ENCODE results near the gene TFF2. TPM values are rescaled to one million over a fixed set of nuclear protein-coding genes. Genes with fewer than 3 reads are reported as not detected.

TFF2 gene
- total RNA-seq, 4 donors from 2014 or later, result not detected

GRCh38 chr21:42343101-42343500 is 7.7 kb downstream of the TFF2 start:
- H3K4me3 ChIP-seq, result no peak overlapping the region
- in situ Hi-C loops (cut with MboI; ENCODE audit: low sequenced_read_pairs in 4 of 4), result loop anchor here in 1 of 4 donors (25.0 kb wide), 1 partner anchor 94 kb away; no protein-coding TSS in a partner anchor
- DNase-seq, result no peak
- H3K36me3 ChIP-seq, result no peaks in the 10 kb centered on the region
- no peak for ATAC-seq
- peaks cover 0 to 6% (median 0%) of the 10 kb centered on the region in 3 donors for H3K27me3 ChIP-seq
- H3K4me1 ChIP-seq, result no peaks in the 10 kb centered on the region
- H3K9me3 ChIP-seq, result no peaks in the 10 kb centered on the region
- H3K27ac ChIP-seq, result no peak overlapping the region
- intact Hi-C loops (cut with DNase I; ENCODE audit: low total_unique reads), result no loop called here
- no peak for TF ChIP-seq POLR2A (IDR thresholded peaks at IDR 0.05)
- no peak for TF ChIP-seq CTCF (IDR thresholded peaks at IDR 0.05 in 4 of 5, conservative IDR thresholded peaks at IDR 0.05 in 1 of 5)

- intact Hi-C loops (cut with DNase I; ENCODE audit: low total_unique reads), result no loop called here
- Histone ChIP-seq H3K9me3 (no peaks in the 10 kb centered on the region), H3K4me3 (no peak overlapping the region), H3K27me3 (peaks cover 0 to 2% (median 0%) of the 10 kb centered on the region in 3 donors), H3K27ac (no peak overlapping the region), H3K36me3 (no peaks in the 10 kb centered on the region), H3K4me1 (no peaks in the 10 kb centered on the region)
- no peak for DNase-seq
- TF ChIP-seq POLR2A (IDR thresholded peaks at IDR 0.05), result no peak
- TF ChIP-seq CTCF (IDR thresholded peaks at IDR 0.05 in 4 of 5, conservative IDR thresholded peaks at IDR 0.05 in 1 of 5), result no peak
- in situ Hi-C loops (cut with MboI; ENCODE audit: low sequenced_read_pairs in 4 of 4), result loop anchor here in 1 of 4 donors (25.0 kb wide), 1 partner anchor 95 kb away; no protein-coding TSS in a partner anchor
- no peak for ATAC-seq
These were observed 8.8 kb downstream of the TFF2 start for GRCh38 chr21:42341776-42342542.

- intact Hi-C loops (cut with DNase I; ENCODE audit: low total_unique reads), result no loop called here
These were observed 10.4 kb downstream of the TFF2 start for GRCh38 chr21:42340187-42341050.

More at GRCh38 chr21:42340187-42341050, 10.4 kb downstream of the TFF2 start:
- Histone ChIP-seq H3K9me3 (no peaks in the 10 kb centered on the region), H3K27ac (no peak overlapping the region), H3K4me1 (no peaks in the 10 kb centered on the region), H3K36me3 (no peaks in the 10 kb centered on the region), H3K27me3 (peaks cover 0 to 7% (median 5%) of the 10 kb centered on the region in 3 donors), H3K4me3 (no peak overlapping the region)
- ATAC-seq, result no peak
- in situ Hi-C loops (cut with MboI; ENCODE audit: low sequenced_read_pairs in 4 of 4), result loop anchor here in 1 of 4 donors (25.0 kb wide), 1 partner anchor 97 kb away; no protein-coding TSS in a partner anchor
- TF ChIP-seq POLR2A (IDR thresholded peaks at IDR 0.05) (no peak), CTCF (IDR thresholded peaks at IDR 0.05 in 4 of 5, conservative IDR thresholded peaks at IDR 0.05 in 1 of 5) (no peak)
- DNase-seq, result no peak

Measured in gastrocnemius medialis (tissue), 4 donors.